ENCODE results near the gene NES.

The NES gene

DNA sequence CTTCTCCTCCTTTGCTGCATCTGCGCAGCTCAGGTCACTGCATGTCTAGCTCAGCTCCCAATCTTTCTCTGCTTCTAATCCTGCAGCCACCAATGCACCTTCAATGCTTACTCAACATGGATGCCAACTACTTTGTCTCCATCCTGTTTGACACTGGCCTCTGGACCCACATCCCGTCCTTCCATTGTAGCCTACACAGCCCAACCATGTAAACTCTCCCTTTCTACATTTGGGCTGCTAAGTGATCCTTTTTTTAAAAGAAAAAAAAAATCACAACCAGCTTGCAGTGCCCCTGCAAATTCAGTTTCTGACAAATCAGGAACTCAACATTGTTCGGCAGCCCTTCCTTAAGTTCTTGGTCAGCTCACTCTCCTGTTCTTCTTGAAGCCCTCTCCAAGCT lies 37.6 kb upstream of the NES start:
- no peaks in the 10 kb centered on the region for H3K4me1 ChIP-seq (ENCODE audit: low read length)
- no peak overlapping the region for H3K4me3 ChIP-seq (ENCODE audit: low read length)
- TF ChIP-seq CTCF (IDR thresholded peaks at IDR 0.05; ENCODE audit: low read length) (no peak), EZH2phosphoT487 (IDR thresholded peaks at IDR 0.05; ENCODE audit: low read length) (no peak), EZH2 (optimal IDR thresholded peaks at IDR 0.05; ENCODE audit: low read depth, low read length) (no peak)
- H3K9me3 ChIP-seq (replicated peaks; ENCODE audit: insufficient read depth, low read length): no peaks in the 10 kb centered on the region
- no peaks in the 10 kb centered on the region for H3K36me3 ChIP-seq (replicated peaks; ENCODE audit: insufficient read depth, low read length)
- no peaks in the 10 kb centered on the region for H3K79me2 ChIP-seq (ENCODE audit: low read length)
- H3K27me3 ChIP-seq (replicated peaks; ENCODE audit: insufficient read depth, low read length): no peaks in the 10 kb centered on the region
- H4K20me1 ChIP-seq (ENCODE audit: insufficient read depth, low read length): no peaks in the 10 kb centered on the region
- 0 out of 2 replicates have a peak, but pooled peaks cover 3% of the 10 kb centered on the region for H3F3A ChIP-seq (ENCODE audit: insufficient read depth, low read length)
- DNase-seq: no peak
- no peaks in the 10 kb centered on the region for H3K9me2 ChIP-seq (replicated peaks; ENCODE audit: insufficient read depth, low read length)
- no peak overlapping the region for H3K27ac ChIP-seq (ENCODE audit: low read length)
- no peak overlapping the region for H2AFZ ChIP-seq (ENCODE audit: low read length)
- H3K4me2 ChIP-seq (ENCODE audit: low read depth, low read length): no peak overlapping the region
- no peak overlapping the region for H3K9ac ChIP-seq (ENCODE audit: low read length)

DNA sequence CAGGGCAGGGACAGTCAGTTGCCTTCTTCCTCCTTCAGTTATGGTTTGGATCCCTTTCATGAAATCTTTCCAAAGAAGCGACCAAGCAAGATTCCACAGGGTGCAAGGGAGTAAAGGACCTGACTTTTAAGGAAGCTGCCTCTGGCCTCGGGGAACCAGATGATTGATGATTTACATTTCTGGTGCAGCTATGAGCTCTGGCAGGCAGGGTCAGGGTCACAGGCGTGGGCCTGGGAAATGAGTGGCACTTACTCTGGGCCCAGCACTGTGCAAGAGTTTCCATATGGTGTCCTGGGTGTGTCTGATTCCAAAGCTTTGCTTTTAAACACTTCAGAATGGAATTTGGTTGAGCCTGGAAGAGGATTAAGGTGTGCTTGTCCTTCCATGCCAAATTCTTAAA lies 35.4 kb upstream of the NES start:
- no peaks in the 10 kb centered on the region for H3K36me3 ChIP-seq (replicated peaks; ENCODE audit: insufficient read depth, low read length)
- TF ChIP-seq CTCF (IDR thresholded peaks at IDR 0.05; ENCODE audit: low read length) (no peak), EZH2phosphoT487 (IDR thresholded peaks at IDR 0.05; ENCODE audit: low read length) (no peak), EZH2 (optimal IDR thresholded peaks at IDR 0.05; ENCODE audit: low read depth, low read length) (no peak)
- no peaks in the 10 kb centered on the region for H4K20me1 ChIP-seq (ENCODE audit: insufficient read depth, low read length)
- H3K4me2 ChIP-seq (ENCODE audit: low read depth, low read length): no peak overlapping the region
- H2AFZ ChIP-seq (ENCODE audit: low read length): no peak overlapping the region
- no peaks in the 10 kb centered on the region for H3F3A ChIP-seq (ENCODE audit: insufficient read depth, low read length)
- no peaks in the 10 kb centered on the region for H3K4me1 ChIP-seq (ENCODE audit: low read length)
- no peaks in the 10 kb centered on the region for H3K9me3 ChIP-seq (replicated peaks; ENCODE audit: insufficient read depth, low read length)
- no peaks in the 10 kb centered on the region for H3K9me2 ChIP-seq (replicated peaks; ENCODE audit: insufficient read depth, low read length)
- no peak for DNase-seq
- H3K4me3 ChIP-seq (ENCODE audit: low read length): no peak overlapping the region
- no peak overlapping the region for H3K9ac ChIP-seq (ENCODE audit: low read length)
- 0 out of 2 replicates have a peak, but pooled peaks cover 7% of the 10 kb centered on the region for H3K27me3 ChIP-seq (replicated peaks; ENCODE audit: insufficient read depth, low read length)
- H3K27ac ChIP-seq (ENCODE audit: low read length): no peak overlapping the region
- H3K79me2 ChIP-seq (ENCODE audit: low read length): no peaks in the 10 kb centered on the region

GRCh38 chr1:156711011-156711817 lies 34.0 kb upstream of the NES start:
- no peaks in the 10 kb centered on the region; the same call in 1 of the 2 replicates for H3F3A ChIP-seq (ENCODE audit: insufficient read depth, low read length)
- no peaks in the 10 kb centered on the region for H4K20me1 ChIP-seq (ENCODE audit: insufficient read depth, low read length)
- no peaks in the 10 kb centered on the region for H3K36me3 ChIP-seq (replicated peaks; ENCODE audit: insufficient read depth, low read length)
- no peak overlapping the region for H3K4me2 ChIP-seq (ENCODE audit: low read depth, low read length)
- no peaks in the 10 kb centered on the region for H3K9me2 ChIP-seq (replicated peaks; ENCODE audit: insufficient read depth, low read length)
- H3K9ac ChIP-seq (ENCODE audit: low read length): no peak overlapping the region
- H3K4me1 ChIP-seq (ENCODE audit: low read length): peaks cover 3% of the 10 kb centered on the region
- H3K27ac ChIP-seq (ENCODE audit: low read length): no peak overlapping the region
- no peaks in the 10 kb centered on the region for H3K79me2 ChIP-seq (ENCODE audit: low read length)
- DNase-seq: no peak
- no peak overlapping the region for H2AFZ ChIP-seq (ENCODE audit: low read length)
- no peak overlapping the region for H3K4me3 ChIP-seq (ENCODE audit: low read length)
- no peaks in the 10 kb centered on the region for H3K9me3 ChIP-seq (replicated peaks; ENCODE audit: insufficient read depth, low read length)
- H3K27me3 ChIP-seq (replicated peaks; ENCODE audit: insufficient read depth, low read length): peaks cover 20% of the 10 kb centered on the region
- TF ChIP-seq EZH2phosphoT487 (IDR thresholded peaks at IDR 0.05; ENCODE audit: low read length) (no peak), EZH2 (optimal IDR thresholded peaks at IDR 0.05; ENCODE audit: low read depth, low read length) (no peak), CTCF (IDR thresholded peaks at IDR 0.05; ENCODE audit: low read length) (no peak)

Data from MM.1S (cell line).